ENCODE measurements around the gene VKORC1.

VKORC1 gene

DNA sequence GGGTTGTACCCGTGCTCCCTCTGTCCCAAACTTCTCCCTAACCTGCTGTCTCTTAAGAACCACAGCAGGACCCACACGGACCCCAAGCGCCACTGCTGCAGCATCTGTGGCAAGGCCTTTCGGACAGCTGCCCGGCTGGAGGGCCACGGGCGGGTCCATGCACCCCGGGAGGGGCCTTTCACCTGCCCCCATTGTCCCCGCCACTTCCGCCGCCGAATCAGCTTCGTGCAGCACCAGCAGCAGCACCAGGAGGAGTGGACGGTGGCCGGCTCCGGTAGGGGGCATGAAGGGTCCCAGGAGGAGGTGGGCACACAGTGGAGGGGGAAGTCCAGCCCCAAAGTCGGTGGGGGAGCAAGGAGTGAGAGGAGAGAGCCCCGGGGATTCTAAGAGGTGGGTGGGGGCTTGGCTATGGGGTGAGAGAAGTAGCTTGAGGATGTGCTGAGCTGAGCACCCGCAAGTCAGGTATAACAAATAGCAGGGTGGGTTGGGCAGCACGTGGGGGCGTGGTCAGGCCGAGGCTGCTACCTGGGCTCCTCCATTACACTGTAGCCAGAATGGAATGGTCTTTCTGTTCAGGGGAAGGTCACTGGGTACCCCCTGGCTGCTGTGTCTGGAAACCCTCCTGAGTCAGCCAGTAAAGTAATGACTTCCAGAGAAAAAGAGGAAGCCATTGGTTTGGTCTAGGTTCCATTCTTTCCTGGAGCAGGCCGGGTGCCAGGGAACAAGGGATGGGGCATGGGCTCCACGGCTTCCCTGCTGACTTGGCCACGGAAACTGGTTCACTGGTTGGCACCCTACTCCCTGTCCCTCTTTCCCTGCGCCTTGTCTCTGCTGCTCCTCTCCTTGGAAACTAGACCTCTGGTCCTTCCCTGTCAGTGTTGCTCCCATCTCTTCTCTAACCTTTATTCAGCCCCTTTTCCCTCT, 12.9 kb downstream of the VKORC1 start:
- DNase-seq: no peak

DNA sequence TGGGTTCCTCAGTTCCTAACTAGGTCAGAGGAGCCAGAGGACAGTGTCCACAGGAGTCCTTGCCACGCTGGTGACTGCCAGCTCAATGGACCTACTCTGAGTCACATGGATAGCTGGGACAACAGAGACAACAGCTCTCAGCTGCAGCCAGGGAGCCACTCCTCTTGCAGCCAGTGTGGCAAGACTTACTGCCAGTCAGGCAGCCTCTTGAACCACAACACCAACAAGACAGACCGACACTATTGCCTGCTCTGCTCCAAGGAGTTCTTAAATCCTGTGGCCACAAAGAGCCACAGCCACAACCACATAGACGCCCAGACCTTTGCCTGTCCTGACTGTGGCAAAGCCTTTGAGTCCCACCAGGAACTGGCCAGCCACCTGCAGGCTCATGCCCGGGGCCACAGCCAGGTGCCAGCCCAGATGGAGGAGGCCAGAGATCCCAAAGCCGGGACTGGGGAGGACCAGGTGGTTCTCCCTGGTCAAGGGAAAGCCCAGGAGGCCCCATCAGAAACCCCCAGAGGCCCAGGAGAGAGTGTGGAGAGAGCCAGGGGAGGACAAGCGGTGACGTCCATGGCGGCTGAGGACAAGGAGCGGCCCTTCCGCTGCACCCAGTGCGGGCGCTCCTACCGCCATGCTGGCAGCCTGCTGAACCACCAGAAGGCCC, 13.7 kb downstream of the VKORC1 start:
- no peak for DNase-seq

DNA sequence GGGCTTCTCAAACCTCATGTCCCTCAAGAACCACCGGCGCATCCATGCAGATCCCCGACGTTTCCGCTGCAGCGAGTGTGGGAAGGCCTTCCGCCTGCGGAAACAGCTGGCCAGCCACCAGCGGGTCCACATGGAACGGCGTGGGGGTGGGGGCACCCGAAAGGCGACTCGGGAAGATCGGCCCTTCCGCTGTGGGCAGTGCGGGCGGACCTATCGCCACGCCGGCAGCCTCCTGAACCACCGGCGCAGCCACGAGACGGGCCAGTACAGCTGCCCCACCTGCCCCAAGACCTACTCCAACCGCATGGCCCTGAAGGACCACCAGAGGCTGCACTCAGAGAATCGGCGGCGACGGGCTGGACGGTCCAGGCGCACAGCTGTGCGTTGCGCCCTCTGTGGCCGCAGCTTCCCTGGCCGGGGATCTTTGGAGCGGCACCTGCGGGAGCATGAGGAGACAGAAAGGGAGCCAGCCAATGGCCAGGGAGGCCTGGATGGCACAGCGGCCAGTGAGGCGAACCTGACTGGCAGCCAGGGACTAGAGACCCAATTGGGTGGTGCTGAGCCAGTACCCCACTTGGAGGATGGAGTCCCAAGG, 14.5 kb downstream of the VKORC1 start:
- DNase-seq: no peak

- DNase-seq: no peak
These were observed 15.2 kb downstream of the VKORC1 start for GRCh38 chr16:31079342-31079944.

- no peak for DNase-seq
These were observed 15.8 kb downstream of the VKORC1 start for GRCh38 chr16:31078597-31079341.

- DNase-seq: no peak
These were observed 16.8 kb downstream of the VKORC1 start for GRCh38 chr16:31077592-31078396.

DNA sequence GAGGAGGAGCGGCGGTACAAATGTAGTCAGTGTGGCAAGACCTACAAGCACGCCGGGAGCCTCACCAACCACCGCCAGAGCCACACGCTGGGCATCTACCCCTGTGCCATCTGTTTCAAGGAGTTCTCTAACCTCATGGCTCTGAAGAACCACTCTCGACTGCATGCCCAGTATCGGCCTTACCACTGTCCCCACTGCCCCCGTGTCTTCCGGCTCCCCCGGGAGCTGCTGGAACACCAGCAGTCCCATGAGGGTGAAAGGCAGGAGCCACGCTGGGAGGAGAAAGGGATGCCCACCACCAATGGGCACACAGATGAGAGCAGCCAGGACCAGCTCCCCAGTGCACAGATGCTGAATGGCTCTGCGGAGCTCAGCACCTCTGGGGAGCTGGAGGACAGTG, 17.6 kb downstream of the VKORC1 start:
- DNase-seq: no peak

DNA sequence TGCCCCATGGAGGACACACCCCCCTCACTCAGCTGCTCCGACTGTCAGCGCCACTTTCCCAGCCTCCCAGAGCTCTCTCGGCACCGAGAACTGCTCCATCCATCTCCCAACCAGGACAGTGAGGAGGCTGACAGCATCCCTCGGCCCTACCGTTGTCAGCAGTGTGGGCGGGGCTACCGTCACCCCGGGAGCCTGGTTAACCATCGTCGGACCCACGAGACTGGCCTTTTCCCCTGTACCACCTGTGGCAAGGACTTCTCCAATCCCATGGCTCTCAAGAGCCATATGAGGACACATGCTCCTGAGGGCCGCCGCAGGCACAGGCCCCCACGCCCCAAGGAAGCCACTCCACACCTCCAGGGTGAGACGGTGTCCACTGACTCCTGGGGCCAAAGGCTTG, 18.3 kb downstream of the VKORC1 start:
- DNase-seq: no peak

DNA sequence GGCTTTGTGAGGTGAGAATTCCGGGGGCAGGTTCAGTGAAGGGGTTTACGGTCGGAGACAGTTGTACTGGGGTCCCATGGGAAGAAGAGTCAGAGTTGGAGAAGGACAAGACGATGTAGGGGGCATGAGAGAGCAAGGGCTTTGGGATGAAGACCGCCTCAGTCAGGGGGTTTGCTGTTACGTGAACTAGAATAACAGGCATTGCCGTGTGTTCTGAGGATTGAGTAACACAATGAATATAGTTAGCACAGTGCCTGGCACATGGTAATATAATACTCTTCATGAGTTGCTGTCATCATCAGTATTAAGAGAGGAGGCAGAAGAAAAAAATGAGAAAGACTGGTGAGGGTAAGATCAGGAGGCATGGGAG, 19.8 kb downstream of the VKORC1 start:
- DNase-seq: no peak

DNA sequence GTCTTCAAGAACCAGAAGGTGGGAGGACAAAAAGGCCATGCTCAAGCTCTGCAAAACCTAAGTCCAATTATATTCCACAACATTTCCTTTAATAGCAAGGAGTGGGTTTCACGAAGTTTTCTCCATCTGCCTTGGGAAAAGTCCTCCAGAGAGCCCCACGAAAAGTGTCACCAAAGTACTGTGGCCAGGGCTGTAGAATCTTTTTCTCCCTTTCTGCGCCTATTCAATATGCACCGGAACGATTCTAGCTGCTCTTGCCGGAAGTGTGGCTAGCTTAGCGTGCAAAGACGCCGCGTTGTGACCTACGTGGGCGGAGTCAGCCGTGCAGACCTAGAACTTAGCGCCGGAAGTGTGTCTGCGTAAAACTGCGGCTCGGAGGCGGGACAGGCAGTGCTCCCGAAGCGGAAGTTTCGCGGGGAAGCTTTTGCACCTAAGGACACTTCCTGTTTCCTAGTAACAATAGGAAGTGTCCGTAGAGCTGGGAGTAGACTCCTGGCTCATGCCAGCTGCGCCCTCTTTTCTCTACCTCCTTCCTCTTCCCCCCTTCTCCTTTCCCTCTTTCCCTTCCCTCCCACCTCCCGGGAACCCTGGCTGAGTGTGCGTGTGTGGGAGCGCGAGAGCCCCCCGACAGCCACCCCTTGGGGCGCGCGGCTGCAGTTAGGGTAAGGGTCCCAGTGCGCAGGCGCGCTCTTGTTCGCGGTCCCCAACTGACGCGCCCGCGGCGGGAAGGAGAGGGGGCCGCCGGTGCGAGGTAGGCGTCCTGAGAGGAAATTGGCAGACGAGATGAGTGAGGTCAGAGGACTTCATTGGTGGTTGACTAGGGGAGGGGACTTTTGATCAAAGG, 20.4 kb downstream of the VKORC1 start, which contains the start of the genes ZNF646 and ZNF668:
ZNF646 (plus strand) TSS at position 453 of the 844 bp plus-strand sequence. CDS start 1,903 bp downstream, outside the sequence.
ZNF668 (minus strand) TSS at position 271 of the 844 bp plus-strand sequence. CDS start 9,781 bp downstream, outside the sequence.
- peak; percentile 94 to 99 for DNase-seq

- DNase-seq: peak; percentile 79 to 87
These were observed 21.2 kb downstream of the VKORC1 start for GRCh38 chr16:31073142-31073969.

DNA sequence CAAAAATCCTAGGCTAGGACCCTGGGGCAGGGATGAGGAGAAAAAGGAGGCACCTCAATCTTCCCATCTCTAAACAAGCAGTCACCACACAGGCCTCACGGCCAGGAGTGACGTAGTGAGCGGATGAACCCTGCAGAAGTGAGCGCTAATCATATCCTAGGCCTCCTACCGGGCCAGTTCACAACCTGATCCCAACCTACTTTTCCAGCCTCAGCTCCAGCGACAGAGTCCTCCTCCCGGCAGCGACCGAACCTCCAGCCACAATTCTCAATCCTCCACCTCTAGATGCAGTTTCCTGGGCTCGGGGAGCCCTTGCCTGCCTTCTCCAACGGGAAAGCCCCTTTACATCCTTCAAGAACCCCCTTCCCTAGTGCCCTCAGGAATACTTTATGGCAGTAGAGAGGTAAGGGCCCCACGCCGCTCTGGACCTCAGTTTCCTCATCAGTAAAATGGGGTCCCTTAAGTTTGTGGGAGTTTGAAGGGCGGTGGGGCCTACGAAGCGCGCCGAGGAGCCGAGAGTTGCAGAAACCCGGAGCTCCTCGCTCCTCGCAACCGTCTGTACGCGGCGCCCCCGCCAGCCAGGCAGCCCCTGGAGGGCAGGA, 22.0 kb downstream of the VKORC1 start:
- peak in 1 of 2 experiments; percentile 14 for DNase-seq

DNA sequence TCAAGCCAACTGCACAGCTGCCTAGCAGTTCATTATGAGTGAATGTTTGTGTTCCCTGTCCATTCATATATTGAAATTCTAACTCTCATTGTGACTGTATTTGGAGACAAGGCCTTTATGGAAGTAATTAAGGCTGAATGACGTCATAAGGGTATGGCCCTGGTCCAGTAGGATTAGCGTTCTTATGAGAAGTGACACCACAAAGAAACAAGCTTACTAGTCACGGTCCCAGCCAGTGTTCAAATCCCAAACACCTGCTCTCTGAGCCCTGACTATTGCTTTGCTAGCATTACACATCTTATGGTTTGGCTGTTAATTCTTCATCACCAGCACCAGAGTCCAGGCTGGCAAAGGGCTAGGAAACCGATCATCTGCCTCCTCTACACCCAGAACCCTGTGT, 22.7 kb downstream of the VKORC1 start:
- no peak for DNase-seq

- DNase-seq: no peak
These were observed 27.3 kb downstream of the VKORC1 start for GRCh38 chr16:31067342-31067741.

DNA sequence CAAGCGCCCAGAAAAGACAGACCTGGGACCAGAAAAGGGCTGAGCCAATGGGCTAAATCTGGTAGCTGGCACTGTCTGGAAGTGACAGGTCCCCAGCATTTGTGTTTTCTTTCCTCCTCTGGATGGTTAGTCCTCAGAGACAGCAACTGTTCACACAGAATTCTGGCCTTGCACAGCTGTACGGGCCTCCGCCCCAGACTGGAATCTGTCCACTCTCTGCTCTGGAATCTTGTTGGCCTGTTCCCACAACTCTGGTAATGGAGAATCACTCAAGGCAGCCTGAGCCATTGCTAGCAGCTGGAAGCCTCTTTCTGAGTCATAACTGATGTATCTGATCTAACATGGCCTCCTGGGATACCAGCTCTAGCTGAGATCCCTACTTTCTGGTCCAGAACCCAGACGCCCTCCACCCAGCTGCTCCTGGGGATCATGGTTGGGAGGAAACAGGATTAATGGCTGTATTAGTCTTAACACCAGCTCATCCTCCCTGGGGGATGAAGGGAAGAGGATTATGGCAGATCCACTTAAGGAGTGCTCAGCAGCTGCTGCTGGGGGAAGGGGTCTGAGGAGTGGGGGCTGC, 29.6 kb downstream of the VKORC1 start:
- no peak for DNase-seq

GRCh38 chr16:31063843-31064611, 30.6 kb downstream of the VKORC1 start:
- DNase-seq: no peak

DNA sequence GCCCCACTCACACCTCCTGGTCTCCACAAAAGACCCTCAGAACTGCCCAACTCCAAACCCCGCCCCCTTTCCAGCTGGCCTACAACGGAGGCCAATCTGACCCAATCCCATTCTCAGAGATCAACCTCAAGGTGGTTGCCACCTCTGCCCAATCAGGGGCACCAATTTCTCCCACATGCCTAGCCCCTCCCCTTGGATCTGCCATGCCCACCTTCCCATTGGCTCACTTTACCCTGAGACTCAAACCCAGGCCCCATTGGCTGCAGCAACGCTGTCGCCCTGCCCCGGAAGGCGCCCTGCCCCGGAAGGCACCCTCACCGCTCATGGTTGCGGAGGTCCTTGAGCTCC, 31.1 kb downstream of the VKORC1 start:
- no peak for DNase-seq

GRCh38 chr16:31061813-31062440, 32.7 kb downstream of the VKORC1 start:
- DNase-seq: no peak

All from stimulated activated CD4-positive, alpha-beta T cell treated with anti-CD3 and anti-CD28 coated beads, Interleukin-4, amount 100 ng/mL, for 4 hours (primary cell).